HG03558 (cell line): ENCODE results near the gene LRMDA.

Source experiments
- ATAC-seq: cut with Tn5 transposase; IDR thresholded peaks from one replicate; pipeline ENCODE4 v1.9.1; 2021; ENCODE audit warnings: moderate number of reproducible peaks; ENCODE audit not compliant: unreplicated experiment; ENCODE audit errors: extremely low read depth

Gene LRMDA

GRCh38 chr10:76184647-76185046, 753.2 kb downstream of the LRMDA start:
- ATAC-seq = no peak

DNA sequence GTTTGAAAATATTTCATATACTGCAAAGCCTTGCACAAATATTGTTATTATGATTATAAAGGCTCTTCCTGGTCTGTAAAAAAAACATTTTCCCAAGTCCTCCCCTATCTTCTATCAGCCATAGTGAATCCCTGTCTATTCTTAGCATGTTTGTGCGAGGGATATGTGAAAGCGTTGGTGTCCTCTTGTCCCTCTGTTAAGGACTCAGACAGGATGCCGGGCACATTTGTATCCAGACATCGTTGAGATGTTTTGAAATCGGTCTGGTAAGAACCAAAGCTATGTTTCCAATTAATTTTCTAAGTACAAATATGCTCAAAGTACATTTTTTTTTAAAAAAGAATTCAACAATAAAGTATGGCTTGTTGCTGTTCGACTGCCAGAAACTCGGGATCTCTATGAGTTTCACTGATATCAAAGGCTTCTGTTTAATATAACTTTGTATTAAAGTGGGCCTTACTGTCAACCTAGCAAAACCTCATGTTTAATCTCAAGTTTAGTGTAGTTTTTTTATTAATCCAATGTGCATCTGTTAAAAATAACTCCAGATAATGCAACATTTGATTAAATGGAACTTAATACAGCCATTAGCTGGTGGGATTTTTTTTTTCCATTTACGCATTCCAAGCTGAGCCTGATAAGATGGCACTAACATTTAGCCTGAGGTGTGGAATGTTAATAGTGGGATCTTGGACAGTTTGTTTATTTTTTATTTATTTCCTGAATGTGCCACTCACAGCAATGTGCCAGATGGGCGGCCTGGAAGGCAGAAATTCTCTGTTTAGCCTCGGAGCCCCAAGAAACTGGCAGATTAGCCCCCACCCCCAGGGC, 754.3 kb downstream of the LRMDA start:
- ATAC-seq = no peak

GRCh38 chr10:76188216-76188615, 756.8 kb downstream of the LRMDA start:
- ATAC-seq = no peak

- ATAC-seq = no peak
Measured at GRCh38 chr10:76190634-76191270, 759.3 kb downstream of the LRMDA start.

GRCh38 chr10:76191336-76191735, 759.9 kb downstream of the LRMDA start:
- ATAC-seq = no peak

- no peak for ATAC-seq
Measured at GRCh38 chr10:76192151-76192550, 760.7 kb downstream of the LRMDA start.

DNA sequence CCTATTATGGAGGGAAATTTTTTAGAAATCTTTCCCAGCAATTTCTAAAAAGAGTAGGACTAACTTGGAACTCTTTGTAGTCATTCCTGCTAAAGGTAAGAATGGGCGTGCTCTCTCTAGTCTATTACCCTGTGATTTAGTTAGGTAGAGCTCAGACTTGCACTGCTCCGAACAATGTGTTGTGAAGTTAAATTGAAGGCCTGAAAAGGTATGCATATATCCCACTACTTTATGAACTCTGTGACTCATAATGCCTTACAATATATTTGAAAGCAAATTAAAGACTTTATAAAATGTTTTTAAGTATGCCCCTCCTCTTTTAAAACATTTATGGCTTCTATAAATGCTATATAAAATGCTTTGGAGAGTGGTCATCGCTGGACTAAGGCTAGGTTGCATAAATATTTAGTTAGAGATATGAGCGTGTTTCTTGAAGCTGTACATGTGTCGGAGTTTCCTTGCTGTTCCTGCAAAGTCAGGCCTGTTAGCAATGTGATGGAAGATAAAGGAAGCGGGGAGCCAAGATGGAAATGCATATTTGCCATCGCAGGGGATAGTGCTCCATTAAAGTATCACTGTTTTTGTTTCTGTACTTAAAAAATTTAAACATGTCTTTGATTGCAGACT, 761.4 kb downstream of the LRMDA start:
- no peak for ATAC-seq

- no peak for ATAC-seq
Measured at GRCh38 chr10:76195654-76196390, 764.4 kb downstream of the LRMDA start.

DNA sequence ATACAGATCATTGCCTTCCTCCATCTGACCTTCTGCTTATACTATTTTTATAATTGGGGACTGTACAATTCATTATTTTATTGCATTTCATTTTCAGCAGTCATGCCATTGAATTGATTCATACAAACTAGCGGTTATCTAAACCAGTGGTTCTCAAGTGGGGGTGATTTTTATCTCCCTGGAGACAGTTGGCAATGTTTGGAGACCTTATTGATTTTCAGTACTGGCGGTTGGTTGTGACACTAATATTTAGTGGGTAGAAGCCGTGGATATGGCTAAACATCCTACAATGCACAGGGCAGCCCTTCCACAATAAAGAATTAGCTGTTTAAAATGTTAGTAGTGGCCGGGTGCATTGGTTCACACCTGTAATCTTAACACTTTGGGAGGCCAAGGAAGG, 765.9 kb downstream of the LRMDA start:
- no peak for ATAC-seq

GRCh38 chr10:76198287-76199035, 767.0 kb downstream of the LRMDA start:
- ATAC-seq = no peak

DNA sequence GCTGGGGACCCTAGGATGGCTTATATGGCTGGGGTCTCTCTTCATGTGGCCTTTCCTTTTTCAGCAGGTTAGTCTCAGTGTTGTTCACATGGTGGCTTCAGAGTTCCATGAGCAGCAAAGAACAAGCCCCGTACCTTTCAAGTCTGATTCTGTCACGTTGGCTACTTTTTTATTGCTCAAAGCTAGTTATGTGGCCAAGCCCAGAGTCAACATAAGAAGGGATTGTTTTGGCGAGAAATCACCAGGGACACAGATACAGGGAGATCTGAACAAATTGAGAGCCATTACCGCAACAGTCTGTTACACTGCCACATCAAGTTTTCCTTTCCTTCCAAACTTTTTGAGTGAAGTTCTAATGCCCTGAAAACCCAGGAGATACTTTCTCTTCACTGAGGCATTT, 770.5 kb downstream of the LRMDA start:
- ATAC-seq = no peak

DNA sequence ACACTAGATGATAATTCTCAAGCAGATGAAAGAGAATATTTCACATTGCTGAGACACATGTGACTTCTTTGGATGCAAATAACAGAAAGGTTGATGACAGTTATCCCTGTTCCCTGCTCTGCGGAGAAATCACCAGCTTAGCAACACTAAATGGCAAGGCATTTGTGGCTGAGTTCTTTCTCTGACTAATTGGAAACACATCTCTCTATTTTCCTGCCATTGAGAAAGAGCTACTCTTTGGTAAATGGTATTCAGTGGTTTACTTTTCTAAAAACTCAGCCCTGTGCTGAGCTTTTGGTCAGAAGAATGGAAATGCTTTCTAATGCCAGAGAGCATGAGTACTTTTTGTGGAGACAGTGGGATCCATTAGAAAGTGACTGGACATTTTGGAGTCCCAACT, 771.4 kb downstream of the LRMDA start:
- ATAC-seq = no peak

DNA sequence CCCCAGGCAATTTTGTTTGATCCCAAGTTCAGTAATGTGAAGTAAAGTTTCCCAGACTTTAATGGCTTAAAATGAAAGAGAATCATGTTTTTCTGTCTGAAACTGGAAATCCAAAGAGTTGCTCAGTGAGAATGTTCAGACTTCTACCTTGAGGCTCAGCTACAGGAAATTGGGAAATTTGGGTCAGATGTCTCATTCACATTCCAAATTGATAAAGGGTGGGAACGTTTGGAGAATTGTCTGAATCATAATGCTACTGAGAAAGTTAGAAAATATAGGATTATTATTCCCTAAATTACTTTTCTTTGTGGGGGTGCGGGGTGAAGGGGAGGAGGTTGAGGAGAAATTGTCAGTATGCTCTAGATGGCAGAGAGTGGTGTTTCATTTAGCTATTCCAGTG, 773.9 kb downstream of the LRMDA start:
- no peak for ATAC-seq

GRCh38 chr10:76206797-76207352, 775.5 kb downstream of the LRMDA start:
- ATAC-seq = no peak

DNA sequence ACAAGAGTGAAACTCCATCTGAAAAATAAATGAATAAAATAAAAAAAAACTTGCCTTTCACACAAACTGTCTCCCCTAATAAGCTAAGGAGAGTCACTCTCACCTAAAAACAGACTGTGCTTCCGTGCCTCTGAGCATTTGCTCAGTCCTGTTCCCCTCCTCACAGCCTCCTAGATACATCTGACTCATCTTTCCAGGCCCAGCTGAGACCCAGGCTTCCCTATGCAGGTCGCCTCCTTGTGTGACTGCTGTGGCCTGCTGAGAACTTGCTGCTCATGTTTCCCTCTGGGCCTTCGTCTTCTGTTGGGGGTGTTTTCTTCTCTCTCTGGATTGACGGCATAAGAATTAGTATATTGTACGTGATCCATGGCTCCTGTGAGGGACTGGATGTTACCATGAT, 777.7 kb downstream of the LRMDA start:
- no peak for ATAC-seq

DNA sequence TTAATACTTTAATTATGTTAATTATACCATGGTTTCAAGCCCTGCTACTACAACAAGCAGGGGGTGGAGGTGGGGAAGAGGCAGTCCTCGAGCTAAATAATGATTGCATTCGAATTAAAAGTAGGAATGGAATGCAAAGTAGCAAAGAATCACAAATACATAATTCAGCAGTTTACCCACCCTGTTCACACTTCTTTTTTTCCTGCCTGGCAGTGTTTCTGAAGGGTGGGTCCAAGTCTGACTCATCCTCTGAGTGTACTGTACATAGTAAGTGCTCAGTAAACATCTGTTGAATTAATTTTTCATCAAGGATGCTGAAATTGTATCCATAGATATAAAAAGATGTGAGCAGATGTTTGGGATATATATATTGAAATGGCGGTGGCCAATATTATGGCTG, 778.8 kb downstream of the LRMDA start:
- ATAC-seq = no peak

DNA sequence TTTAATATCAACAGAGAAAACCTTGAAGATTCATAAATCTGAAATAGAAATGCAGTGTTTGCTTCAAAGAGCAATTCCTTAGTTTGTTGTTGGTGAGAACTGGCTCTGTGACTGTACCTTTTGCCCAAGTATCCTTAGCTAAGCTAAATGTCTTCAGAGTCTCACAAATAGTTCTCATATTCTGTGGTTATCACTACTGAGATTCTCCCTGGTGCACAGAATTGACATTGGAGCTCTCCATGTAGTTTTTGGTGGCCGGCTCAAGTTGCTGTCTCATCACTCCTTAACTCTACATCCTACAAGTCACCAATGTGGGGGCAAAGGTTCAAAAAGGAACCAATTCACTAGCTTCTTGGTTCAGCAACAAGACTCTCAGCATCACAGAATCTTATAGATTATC, 780.3 kb downstream of the LRMDA start:
- ATAC-seq = no peak

DNA sequence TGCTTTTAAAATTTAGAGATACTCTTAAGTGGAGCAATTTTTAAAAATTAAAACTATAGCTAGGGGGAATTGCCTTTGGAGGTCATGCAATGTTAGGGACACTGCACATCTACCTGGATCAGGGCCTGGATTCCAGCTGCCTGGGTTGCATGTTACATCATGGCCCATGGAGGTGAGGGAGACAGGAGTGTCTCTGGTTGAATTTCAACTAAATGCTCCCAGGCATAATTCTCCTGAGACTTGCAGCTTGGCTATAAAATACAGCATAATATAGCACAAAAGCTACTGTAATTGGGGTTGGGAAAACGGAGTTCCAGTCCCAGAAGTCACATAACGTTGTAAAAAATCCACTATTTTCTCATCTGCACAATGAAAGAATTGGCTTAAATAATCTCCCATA, 782.5 kb downstream of the LRMDA start:
- ATAC-seq = no peak

DNA sequence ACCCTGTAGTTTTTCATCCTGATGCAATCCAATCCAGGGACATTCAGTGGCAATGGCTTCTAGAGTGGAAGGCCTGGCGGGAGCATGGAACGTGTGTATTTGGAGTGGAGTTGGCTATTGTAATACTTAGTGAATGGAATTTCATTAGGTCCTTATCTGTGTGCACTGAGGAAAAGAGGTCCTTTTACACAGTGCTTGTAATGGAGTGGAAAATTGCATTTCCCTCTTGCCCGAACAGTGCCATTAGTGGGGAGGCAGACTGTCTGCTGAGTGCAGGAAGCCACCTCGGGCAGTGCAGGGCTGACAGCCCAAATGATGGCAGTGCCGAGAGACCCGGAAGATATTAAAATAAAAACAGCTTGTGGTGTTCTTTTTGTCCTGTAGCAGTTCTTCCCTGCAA, 786.6 kb downstream of the LRMDA start:
- ATAC-seq = no peak

DNA sequence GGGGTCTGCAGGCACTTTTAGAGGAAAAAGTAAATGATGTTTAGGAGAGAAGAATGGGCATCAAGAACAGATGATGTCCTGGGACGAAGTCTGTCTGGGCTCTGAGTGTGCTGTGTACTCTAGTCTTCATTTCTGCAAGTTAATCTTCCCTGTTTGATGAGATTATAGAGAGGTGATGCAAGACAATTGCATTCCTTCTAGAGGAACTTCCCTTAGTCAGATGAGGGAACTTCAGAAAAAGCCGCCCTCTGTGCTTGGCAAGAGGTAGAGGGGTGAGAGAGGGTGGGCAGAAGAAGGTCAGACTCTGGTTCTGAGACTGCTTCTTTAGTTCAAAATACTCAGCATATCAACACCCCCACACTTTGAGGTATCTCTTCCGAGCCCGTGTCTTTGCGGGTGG, 797.9 kb downstream of the LRMDA start:
- ATAC-seq = no peak
